Suprapubic skin (tissue), 4 donors: ENCODE measurements around the gene GOLGA3.
"Not testable (repeated sequence)": the region's sequence is repeated elsewhere in the genome, so short reads cannot be mapped to it uniquely, and the experiment has no call there.

Experiments used
- CTCF ChIP-seq, 2 donors: fragments of 200-600 bp in 1 of 2; fragments of 450-650 bp in 1 of 2; sonication (generic) in 1 of 2; IDR thresholded peaks; one replicate each; pipeline ENCODE4 v1.5.1; 2016 to 2019; ENCODE audit warnings: antibody characterized with exemption in 2 of 2, mild to moderate bottlenecking in 1 of 2, moderate library complexity in 1 of 2
- EP300 ChIP-seq: sonication (generic); formaldehyde crosslinking; IDR thresholded peaks from one replicate; pipeline ENCODE4 v1.6.1; 2017; ENCODE audit warnings: antibody characterized with exemption
- POLR2A ChIP-seq, 2 donors: fragments of 450-650 bp; IDR thresholded peaks; one replicate each; pipeline ENCODE4 v1.6.1; 2017; ENCODE audit warnings: antibody characterized with exemption in 2 of 2, mild to moderate bottlenecking in 2 of 2, moderate library complexity in 2 of 2
- POLR2AphosphoS5 ChIP-seq, 3 donors: sonication (generic); formaldehyde crosslinking; IDR thresholded peaks; one replicate each; pipeline ENCODE4 v1.6.1; 2017; ENCODE audit warnings: antibody characterized with exemption in 3 of 3

- not testable (repeated sequence) for TF ChIP-seq CTCF (IDR thresholded peaks at IDR 0.05); POLR2AphosphoS5 (IDR thresholded peaks at IDR 0.05); EP300; POLR2A (IDR thresholded peaks at IDR 0.05)
Observed at GRCh38 chr12:132776230-132776625, 52.4 kb downstream of the GOLGA3 start.
